CD4-positive, alpha-beta T cell treated with Interferon gamma for 1 hour (primary cell): ENCODE data around the gene CDK15.

ENCODE experiments used
- DNase-seq: peaks from one replicate; pipeline ENCODE4 v3.0.0-alpha.2; 2020

Gene CDK15

GRCh38 chr2:201879996-201880395, 73.7 kb downstream of the CDK15 start:
- no peak for DNase-seq

DNA sequence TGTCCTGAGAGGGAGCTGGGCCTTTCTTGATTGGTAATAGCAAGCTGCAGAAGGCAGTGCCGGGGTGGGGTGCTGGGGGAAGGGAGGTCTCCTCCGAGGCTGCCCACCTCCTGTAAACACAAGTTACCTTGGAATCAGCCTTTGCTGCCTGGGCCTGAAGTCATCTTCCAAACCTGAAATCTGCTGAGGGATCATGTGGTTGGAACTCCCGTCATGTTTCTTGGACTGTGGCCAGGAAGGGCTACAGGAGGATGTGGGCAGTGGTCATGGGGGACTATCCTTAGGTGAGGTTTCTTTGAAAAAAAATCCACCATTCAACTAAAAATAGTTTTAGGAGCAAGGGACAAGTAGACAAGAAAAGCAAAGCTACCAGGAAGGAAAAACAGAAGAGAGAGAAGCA, 74.2 kb downstream of the CDK15 start:
- DNase-seq = no peak

DNA sequence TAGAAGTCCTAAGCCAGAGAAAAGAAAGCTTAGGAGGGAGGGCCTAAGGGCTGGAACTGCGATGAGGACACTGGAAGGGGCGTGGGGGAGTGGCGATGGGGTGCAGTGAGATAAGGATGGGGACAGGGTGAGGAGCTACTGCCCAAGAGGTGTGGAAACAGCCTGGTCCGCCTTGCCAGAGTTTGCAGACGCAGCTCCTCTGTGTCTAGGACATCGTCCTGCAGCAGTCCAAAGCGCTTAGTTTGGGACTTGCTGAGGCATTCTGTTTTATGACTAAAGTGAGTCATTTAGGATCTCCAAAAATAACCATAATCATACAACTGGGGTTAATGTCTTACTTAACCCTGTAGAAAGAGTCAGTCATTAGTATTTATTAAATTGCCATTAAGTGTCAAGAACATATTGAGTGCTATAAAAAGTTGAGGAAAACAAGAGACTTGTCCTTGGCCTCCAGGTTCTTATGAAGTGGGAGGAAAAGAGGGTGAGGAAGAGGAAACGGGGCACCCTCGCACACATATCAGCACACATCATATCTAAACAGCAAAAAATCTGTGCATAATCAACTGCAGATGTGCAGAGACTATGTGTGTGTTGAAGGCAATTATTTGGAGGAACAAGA, 74.8 kb downstream of the CDK15 start:
- no peak for DNase-seq

GRCh38 chr2:201881741-201882140, 75.4 kb downstream of the CDK15 start:
- no peak for DNase-seq

- no peak for DNase-seq
These were observed 76.2 kb downstream of the CDK15 start for GRCh38 chr2:201882353-201883090.

GRCh38 chr2:201883606-201884369, 77.5 kb downstream of the CDK15 start:
- no peak for DNase-seq

DNA sequence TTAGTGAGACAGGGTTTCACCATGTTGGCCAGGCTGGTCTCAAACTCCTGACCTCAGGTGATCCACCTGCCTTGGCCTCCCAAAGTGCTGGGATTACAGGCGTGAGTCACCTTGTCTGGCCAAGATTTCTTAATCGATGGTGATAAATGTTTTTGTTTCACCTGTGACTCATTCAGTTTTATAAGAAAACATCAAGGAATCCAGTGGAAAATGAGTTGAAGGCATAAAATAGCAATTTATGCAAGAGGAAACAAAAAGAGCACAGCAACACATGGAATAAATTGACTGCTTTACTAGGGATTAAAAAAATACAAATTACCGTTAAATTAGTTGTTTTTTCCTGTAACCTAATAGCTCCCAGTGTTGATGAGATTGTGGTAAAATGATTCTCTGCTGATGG, 80.2 kb downstream of the CDK15 start:
- DNase-seq = no peak

DNA sequence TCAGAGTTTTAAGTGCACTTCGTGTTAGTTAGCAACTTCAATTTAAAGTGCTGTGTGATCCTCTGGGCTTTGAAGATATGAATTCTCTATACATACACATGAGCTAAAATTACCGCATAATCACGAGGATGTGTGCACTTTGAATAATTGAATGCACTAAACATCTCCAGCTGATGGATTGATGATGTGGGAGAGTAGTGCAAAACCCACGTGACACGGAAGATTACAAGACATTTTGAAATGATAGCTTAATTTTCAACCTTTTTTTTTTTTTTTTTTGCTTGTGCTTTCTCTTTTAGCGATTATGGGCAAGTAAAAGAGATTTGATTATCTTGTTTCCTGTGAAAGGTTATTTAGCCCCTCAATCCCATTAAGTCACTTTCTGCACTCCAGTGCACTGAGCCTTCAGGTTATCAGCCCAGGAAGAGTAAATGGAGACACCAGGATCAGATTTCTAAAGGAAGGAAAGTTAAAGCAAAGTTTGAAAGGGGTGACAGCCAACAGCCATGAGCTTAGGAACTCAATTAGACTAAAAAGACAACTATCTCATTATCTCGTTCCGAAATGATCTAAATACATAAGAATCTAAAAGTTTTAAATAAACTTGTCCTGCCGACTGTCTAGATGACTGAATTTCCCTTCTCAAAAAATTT, 81.6 kb downstream of the CDK15 start:
- DNase-seq = no peak

GRCh38 chr2:201888426-201888800, 82.1 kb downstream of the CDK15 start:
- DNase-seq = no peak

GRCh38 chr2:201890453-201890852, 84.1 kb downstream of the CDK15 start:
- DNase-seq = no peak

DNA sequence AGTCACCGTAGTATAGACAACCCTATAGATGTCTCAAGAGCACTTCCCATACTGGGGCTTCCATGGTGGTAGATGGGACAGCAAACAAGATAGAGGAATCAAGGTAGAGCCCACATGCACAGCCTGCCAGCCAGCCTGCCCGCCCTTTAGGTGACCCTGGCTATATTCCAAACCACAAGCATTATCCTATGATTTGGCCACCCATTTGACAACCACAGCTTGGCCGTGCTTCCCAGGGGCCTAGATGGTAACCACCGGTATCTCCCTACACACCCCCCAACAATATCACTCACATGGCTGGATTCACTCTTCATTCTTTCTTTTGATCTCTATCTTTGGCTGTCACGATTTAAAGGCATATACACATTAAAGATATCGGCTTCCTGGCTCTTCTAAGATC, 85.3 kb downstream of the CDK15 start:
- no peak for DNase-seq

DNA sequence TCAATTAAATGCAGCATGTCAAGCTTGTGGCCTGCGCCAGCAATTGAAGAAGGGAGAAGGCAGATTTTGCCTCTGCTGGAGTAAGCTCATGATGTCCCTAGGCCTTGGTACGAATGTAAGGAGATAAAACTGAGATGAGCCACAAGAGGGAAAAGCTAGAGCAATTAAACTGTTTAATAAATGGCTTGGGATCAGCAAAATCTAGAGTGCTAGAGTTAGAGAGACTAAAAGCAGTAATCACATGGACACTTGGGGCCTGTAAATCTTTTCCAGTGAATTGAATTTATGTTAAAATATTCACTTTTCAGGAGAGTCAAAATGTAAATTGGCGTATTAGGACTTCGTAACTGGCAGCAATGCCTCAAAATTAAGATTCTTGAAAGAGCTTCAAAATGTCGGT, 86.2 kb downstream of the CDK15 start:
- no peak for DNase-seq

GRCh38 chr2:201900362-201900761, 94.0 kb downstream of the CDK15 start:
- no peak for DNase-seq

- DNase-seq = no peak
These were observed 95.4 kb downstream of the CDK15 start for GRCh38 chr2:201901786-201902185.

DNA sequence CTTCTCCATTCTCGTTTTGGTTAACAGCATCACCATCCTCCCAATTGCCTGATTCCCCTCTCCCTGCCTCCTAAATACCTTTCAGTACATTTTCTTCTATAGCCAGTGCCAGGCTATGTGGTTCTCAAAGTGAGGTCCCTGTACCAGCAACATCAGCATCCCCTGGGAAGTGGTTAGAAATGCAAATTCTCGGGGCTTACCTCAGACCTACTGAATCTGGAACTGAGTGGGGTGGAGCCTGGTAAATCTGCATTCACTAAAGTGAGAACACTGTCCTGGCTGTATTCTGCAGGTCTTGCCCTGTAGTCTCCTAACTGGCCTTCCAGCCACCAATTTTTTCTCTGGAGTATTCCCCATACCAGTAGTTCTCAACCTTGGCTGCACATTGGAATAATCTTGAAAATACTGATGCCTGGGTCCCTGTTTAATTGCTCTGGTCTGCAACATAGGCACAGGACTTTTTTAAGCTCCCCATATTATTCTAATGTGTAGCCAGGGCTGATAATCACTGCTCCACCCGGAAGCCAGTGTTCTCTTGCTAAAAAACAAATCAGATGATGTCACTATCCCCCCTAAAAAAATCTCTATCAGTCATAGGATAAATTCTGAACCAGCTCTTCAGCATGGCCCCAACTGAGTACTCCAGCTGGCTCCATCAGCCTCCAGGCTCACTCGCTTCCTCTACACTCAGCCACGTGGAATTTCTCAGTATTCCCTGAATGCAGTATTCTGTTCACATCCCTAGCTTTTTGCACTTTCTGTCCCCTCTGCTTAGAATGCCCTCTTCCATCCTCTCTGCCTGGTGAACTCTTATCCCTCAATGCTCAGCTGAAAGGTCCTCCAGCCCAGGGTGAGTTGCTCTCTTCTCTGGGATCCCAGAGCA, 98.4 kb downstream of the CDK15 start:
- no peak for DNase-seq

DNA sequence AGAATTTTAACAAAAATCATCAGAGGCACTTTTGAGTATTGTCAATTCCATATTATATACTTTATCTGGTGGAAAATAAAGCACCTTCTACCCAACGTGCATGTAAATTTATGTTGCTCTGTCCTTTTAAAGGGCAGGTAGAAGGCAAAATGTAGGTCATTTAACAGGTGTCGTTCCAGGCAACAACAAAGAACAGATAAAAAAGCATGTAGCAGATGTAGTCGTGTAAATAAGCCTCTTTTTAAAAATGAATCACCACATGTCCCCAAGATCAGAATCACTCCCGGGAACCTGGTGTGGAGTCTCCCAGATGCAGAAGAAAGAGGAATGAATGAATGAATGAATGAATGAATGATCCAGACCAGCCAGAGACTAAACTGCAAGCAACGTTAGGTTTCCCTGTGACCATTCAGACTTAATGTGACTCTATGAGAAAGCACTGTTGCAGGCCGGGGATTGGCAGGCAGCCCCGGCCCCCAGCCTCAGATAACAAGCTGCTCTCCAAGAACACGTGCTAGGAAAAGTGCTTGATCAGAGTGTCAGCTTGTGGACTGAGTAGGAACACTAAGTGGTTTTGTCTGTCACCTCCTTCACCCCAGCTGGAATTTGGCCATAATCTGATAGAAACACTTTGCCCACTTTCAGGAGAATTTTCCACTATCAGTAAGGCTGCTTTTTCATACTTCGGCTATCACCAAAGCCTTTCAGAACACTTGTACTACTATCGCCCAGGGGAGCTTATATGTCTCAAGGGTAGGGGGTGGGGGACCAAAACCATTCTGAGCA, 100.6 kb downstream of the CDK15 start:
- no peak for DNase-seq

DNA sequence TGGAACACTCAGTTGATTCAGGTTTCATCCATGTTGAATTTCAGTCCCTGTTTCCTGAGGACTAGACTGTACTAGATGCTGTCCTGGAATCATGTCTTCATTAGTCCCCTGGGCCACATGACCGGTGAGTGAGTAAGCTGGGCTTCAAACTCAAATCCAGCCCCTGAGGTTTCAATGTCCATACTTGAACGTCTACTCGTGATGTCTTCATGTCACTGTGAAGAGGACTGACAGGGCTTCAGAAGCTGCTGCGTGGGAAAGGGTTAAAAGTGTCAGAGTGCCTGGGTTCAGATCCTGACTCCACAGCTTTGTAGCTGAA, 101.2 kb downstream of the CDK15 start:
- no peak for DNase-seq

DNA sequence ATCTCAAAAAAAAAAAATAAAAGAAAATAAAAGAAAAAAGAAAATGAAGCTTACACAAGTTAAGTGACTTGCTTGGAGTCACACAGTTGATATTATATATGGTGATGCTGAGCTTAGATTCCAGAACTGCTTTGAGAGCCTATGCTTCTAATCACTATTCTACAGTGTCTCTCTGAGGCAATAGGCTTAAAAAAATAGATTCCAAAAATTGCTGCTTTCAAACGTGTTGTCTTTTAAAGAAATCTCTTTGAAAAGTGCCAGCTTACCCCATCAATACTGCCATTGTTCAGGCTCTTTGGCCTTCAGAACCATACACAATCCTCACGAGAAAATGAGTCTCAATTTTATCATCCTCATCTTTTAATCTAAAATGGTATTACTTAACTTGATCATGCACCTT, 102.6 kb downstream of the CDK15 start:
- no peak for DNase-seq

DNA sequence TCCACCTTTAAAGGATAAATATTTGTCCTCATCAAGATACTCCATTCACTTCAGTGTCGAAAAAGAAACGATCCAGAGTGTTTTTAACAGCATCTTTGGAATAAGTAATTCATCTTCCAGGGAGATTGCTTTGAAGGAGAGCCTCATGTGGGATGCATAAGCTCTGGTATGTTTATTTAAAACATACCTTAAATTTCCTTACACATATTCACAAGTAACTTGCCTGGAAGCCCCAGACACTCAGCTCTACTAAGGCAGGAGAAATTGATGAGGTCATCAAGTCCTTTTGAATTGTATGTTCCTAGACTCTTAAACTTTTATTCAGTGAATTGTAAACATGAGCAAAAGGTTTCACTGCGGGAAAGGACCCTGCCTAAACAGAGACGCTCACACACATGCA, 103.0 kb downstream of the CDK15 start:
- no peak for DNase-seq

DNA sequence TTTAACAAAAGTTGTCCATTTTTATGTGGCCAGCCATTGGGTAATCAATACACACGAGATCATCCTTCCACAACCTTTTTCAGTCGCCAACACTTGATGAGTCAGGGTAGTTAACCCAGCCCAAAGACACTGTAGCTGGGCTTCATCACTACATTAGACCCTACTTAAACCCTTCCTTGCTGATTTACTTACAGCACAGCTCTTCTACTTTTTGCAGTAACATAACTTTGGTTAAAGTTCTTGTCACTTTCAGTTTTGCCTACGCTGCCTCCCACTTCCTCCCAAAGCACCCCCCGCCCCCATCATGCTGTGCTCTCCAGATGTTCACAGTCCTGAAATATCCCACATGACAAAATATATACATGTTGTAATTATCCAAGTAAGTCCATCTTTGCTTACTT, 103.6 kb downstream of the CDK15 start:
- no peak for DNase-seq

DNA sequence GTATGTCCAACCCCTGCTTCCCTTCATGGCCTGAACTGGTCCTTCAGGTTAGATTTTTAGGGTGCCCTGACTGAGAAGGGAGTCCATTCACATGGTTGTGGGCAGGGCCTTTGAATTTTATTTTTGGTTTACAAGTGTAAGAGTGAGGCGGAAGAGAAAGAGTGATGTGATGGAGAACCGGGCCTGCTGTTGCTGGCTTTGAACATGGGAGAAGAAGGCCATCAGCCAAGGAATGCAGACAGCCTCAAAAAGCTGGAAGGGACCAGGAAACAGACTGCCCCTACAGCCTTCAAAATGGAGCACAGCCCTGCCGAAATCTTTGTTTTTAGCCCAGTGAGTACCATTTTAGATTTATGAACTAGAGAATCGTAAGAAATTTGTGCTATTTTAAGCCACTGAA, 105.0 kb downstream of the CDK15 start:
- no peak for DNase-seq

- DNase-seq = no peak
These were observed 106.9 kb downstream of the CDK15 start for GRCh38 chr2:201913201-201913600.
